ENCODE measurements around the gene POU2F1.

DNA sequence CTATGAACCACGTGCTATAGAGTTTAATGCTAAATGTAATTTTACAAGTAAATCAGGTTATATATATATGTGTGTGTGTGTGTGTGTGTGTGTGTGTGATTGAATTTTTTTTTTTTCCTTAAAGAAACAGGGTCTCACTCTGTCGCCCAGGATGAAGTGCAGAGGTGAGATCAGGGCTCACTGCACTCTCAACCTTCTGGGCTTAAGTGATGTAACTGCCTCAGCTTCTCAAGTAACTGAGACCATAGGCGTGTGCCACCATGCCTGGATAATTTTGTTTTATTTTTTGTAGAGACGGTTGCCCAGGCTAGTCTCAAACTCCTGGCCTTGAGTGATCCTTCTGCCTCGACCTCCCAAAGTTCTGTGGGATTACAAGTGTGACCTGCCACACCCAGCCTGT, 26.3 kb downstream of the POU2F1 start:
- TF ChIP-seq POLR2AphosphoS5 (IDR thresholded peaks at IDR 0.05; ENCODE audit: borderline replicate concordance, low read depth, low read length) (no peak), EZH2 (IDR thresholded peaks at IDR 0.05) (no peak), FOXP2 (optimal IDR thresholded peaks at IDR 0.05; ENCODE audit: control extremely low read depth, extremely low read length, insufficient read depth) (no peak)

Data from SK-N-MC (cell line).